ENCODE measurements around the gene PROX2. TPM values are rescaled to one million over a fixed set of nuclear protein-coding genes. Genes with fewer than 3 reads are reported as not detected.

PROX2 gene
- total and polyA plus RNA-seq, 9 of the 15 experiments (the other 6 are each of a cell fraction or from before 2014, with no cell fraction given): not detected

- BruUV-seq (replicated peaks): no TSS peak
- 52% methylated on average over 5 of the region's 5 CpGs for WGBS (ENCODE audit: insufficient coverage, low coverage, missing lambda C conversion rate)
- ChIA-PET CTCF (ENCODE audit: low intra/inter-chr PET ratio) (no interaction called here), POLR2A (interaction anchor here (1.4 kb wide), 1 partner anchor 12 kb away, joined by 4 read pairs; no protein-coding TSS in a partner anchor)
- Histone ChIP-seq H3K79me2 (ENCODE audit: control insufficient read depth, insufficient read depth, low read length) (no peaks in the 10 kb centered on the region), H3K9ac (ENCODE audit: insufficient read depth in 1 of 2, low read depth in 2 of 2, low read length in 2 of 2) (no peak overlapping the region), H3K27me3 (ENCODE audit: control insufficient read depth in 2 of 2, insufficient read depth in 2 of 2, low read length in 2 of 2) (no peaks in the 10 kb centered on the region), H3K4me3 (no peak overlapping the region), H3K36me3 (ENCODE audit: control insufficient read depth, insufficient read depth, low read length) (peaks cover 17% of the 10 kb centered on the region; the same call in 2 of the 3 replicates), H3K4me1 (replicated peaks in 1 of 2; ENCODE audit: control insufficient read depth in 2 of 2, insufficient read depth in 2 of 2, low read length in 2 of 2) (no peaks in the 10 kb centered on the region), H3K4me2 (ENCODE audit: insufficient read depth, low read length) (no peak overlapping the region), H3K9me1 (ENCODE audit: control insufficient read depth, insufficient read depth, low read length) (no peaks in the 10 kb centered on the region), H2AFZ (ENCODE audit: low read depth, low read length) (no peak overlapping the region), H4K20me1 (replicated peaks; ENCODE audit: control insufficient read depth, insufficient read depth, low read length) (no peaks in the 10 kb centered on the region), H3K27ac (ENCODE audit: extremely low read depth, low read depth, low read length) (no peak overlapping the region), H3K9me3 (replicated peaks; ENCODE audit: control insufficient read depth, insufficient read depth, low read depth, low read length) (no peaks in the 10 kb centered on the region)
- in situ Hi-C loops (cut with MboI): no loop called here
- DNase-seq (ENCODE audit: extremely low read depth in 1 of 4, low spot score in 3 of 4) (no peak), FAIRE-seq (no peak), ATAC-seq (no peak)
- no peak for TF ChIP-seq MAZ (CRISPR knock-in tag; conservative IDR thresholded peaks at IDR 0.05 in 1 of 2, IDR thresholded peaks at IDR 0.05 in 1 of 2)
- TF ChIP-seq TRIM28 (IDR thresholded peaks at IDR 0.05): no peak
- TF ChIP-seq HBP1 (CRISPR knock-in tag; IDR thresholded peaks at IDR 0.05): no peak
- no peak for TF ChIP-seq ZNF644 (tag; IDR thresholded peaks at IDR 0.05; ENCODE audit: low read depth)
- TF ChIP-seq ZNF717 (CRISPR knock-in tag; IDR thresholded peaks at IDR 0.05): no peak
- no peak for TF ChIP-seq POLR2B (IDR thresholded peaks at IDR 0.05; ENCODE audit: low read depth, partially characterized antibody)
- no peak for TF ChIP-seq ZZZ3 (IDR thresholded peaks at IDR 0.05)
- no peak for TF ChIP-seq NELFE (IDR thresholded peaks at IDR 0.05; ENCODE audit: insufficient read depth, insufficient read length)
- TF ChIP-seq CTBP1 (IDR thresholded peaks at IDR 0.05; ENCODE audit: borderline replicate concordance): no peak
- no peak for TF ChIP-seq MCM2 (IDR thresholded peaks at IDR 0.05; ENCODE audit: low read depth)
- no peak for TF ChIP-seq MYC (IDR thresholded peaks at IDR 0.05; ENCODE audit: low read depth, low read length)
- TF ChIP-seq MYC (CRISPR knock-in tag; IDR thresholded peaks at IDR 0.05; ENCODE audit: borderline replicate concordance, low read depth): no peak
- no peak for TF ChIP-seq MAFF (IDR thresholded peaks at IDR 0.05; ENCODE audit: low read length)
- TF ChIP-seq TCF7L2 (IDR thresholded peaks at IDR 0.05; ENCODE audit: low read depth, low read length): no peak
- no peak for TF ChIP-seq SMARCE1 (IDR thresholded peaks at IDR 0.05)
- intact Hi-C loops (cut with micrococcal nuclease): no loop called here
Measured at GRCh38 chr14:74840603-74841030, 35.3 kb downstream of the PROX2 start.
